Astrocyte (in vitro differentiated cells and primary cell): ENCODE measurements around the gene TMEM14B. TPM values are rescaled to one million over a fixed set of nuclear protein-coding genes. Genes with fewer than 3 reads are reported as not detected.

Source experiments
- DNase-seq: peaks from one replicate; pipeline ENCODE4 v3.0.0-alpha.2; 2010; ENCODE audit warnings: low read depth
- FAIRE-seq: peaks from 2 replicates; lab custom pipeline; 2011; peaks lifted over from hg19 to GRCh38; lab: Jason Lieb, UNC
- H2AFZ ChIP-seq: 2 replicates; pipeline ENCODE4 v1.6.0; 2012; ENCODE audit warnings: low read depth, low read length, inconsistent platforms
- H3K27ac ChIP-seq: 2 replicates; pipeline ENCODE4 v1.5.1; 2011; ENCODE audit warnings: low read depth, low read length, inconsistent platforms
- H3K27me3 ChIP-seq: 2 replicates; pipeline ENCODE4 v1.6.0; 2011; ENCODE audit warnings: low read length, inconsistent platforms; ENCODE audit not compliant: insufficient read depth
- H3K36me3 ChIP-seq: 2 replicates; pipeline ENCODE4 v1.5.1; 2011; ENCODE audit warnings: low read length, inconsistent platforms; ENCODE audit not compliant: insufficient read depth
- H3K4me1 ChIP-seq: 2 replicates; pipeline ENCODE4 v1.5.1; 2011; ENCODE audit warnings: low read length, inconsistent platforms; ENCODE audit not compliant: insufficient read depth
- H3K4me2 ChIP-seq: 2 replicates; pipeline ENCODE4 v1.6.0; 2012; ENCODE audit warnings: low read length, inconsistent platforms
- H3K4me3 ChIP-seq: 2 replicates; pipeline ENCODE4 v1.5.1; 2011; ENCODE audit warnings: low read depth, mild to moderate bottlenecking, low read length, inconsistent platforms; ENCODE audit not compliant: insufficient read depth
- H3K79me2 ChIP-seq: 2 replicates; pipeline ENCODE4 v1.6.0; 2012; ENCODE audit warnings: mild to moderate bottlenecking, low read length, inconsistent platforms; ENCODE audit not compliant: insufficient read depth
- H3K9ac ChIP-seq: 2 replicates; pipeline ENCODE4 v1.6.0; 2012; ENCODE audit warnings: mild to moderate bottlenecking, low read length, inconsistent platforms
- H3K9me3 ChIP-seq: 2 replicates; pipeline ENCODE4 v1.5.1; 2012; ENCODE audit warnings: low read depth, mild to moderate bottlenecking, low read length, inconsistent platforms; ENCODE audit not compliant: insufficient read depth
- H4K20me1 ChIP-seq: 2 replicates; pipeline ENCODE4 v1.6.0; 2012; ENCODE audit warnings: low read length, inconsistent platforms; ENCODE audit not compliant: insufficient read depth
- H3K27ac Mint-ChIP-seq: one replicate; pipeline ENCODE4 v1.8.0; 2021; ENCODE audit warnings: mild to moderate bottlenecking, mixed read lengths; ENCODE audit not compliant: unreplicated experiment
- H3K27me3 Mint-ChIP-seq: one replicate; pipeline ENCODE4 v1.8.0; 2021; ENCODE audit warnings: low read depth, mixed read lengths; ENCODE audit not compliant: unreplicated experiment
- H3K36me3 Mint-ChIP-seq: one replicate; pipeline ENCODE4 v1.8.0; 2021; ENCODE audit warnings: low read depth, mixed read lengths; ENCODE audit not compliant: unreplicated experiment
- H3K4me1 Mint-ChIP-seq: one replicate; pipeline ENCODE4 v1.8.0; 2021; ENCODE audit warnings: low read depth, mixed read lengths; ENCODE audit not compliant: unreplicated experiment
- H3K4me3 Mint-ChIP-seq: one replicate; pipeline ENCODE4 v1.8.0; 2021; ENCODE audit warnings: mild to moderate bottlenecking, moderate library complexity, mixed read lengths; ENCODE audit not compliant: unreplicated experiment
- H3K9me3 Mint-ChIP-seq: one replicate; pipeline ENCODE4 v1.8.0; 2021; ENCODE audit warnings: mild to moderate bottlenecking, mixed read lengths; ENCODE audit not compliant: unreplicated experiment
- EZH2 ChIP-seq: IDR thresholded peaks from 2 replicates; pipeline ENCODE4 v1.6.1; 2012; ENCODE audit warnings: mild to moderate bottlenecking, low read length, inconsistent platforms; ENCODE audit not compliant: insufficient read depth
- total RNA-seq: library from RNA; stranded (reverse); gene quantifications from 2 replicates; pipeline ENCODE4 v1.2.1, GENCODE V29; 2021
- TF ChIP-seq, protein P1 (sequence below): IDR thresholded peaks from 2 replicates; pipeline ENCODE4 v1.5.1; 2011; ENCODE audit warnings: low read depth, mild to moderate bottlenecking, inconsistent platforms, low read length, moderate library complexity; ENCODE audit not compliant: insufficient read depth

Gene TMEM14B
- total RNA-seq, 1 donor from 2014 or later, result 52.8 TPM

DNA sequence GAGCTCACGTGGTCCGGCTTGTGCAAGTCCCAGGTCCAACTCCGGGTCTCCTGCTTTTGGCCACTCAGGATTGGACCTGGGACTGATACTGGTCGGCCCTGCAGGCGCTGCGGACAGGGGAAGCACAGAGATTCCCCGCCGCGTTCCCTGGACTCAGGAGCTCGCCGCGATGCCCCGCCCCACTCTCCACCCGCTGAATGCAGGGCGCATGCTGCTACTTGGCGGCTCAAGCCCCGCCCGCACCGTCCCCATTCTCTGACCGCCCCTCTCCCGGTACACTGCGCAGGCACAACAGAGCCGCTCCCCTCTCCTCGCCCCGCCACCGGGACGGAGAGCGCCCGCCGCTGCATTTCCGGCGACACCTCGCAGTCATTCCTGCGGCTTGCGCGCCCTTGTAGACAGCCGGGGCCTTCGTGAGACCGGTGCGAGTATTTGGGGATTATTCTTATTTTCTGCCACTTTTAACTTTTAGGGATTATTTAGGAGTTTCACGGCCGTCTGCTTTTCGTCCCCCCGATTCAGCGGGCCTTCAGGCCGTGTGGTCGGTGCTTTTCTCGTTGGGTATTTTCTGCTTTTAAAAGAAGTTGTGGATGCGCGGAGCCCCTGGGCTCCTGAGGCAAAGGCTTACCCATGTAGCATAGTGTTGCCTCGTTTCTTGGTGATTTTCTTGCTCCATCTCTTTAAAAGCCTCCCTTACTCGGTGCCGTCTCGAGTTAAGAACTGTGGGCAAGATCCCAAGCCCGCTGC lies 24.6 kb upstream of the TMEM14B start, which contains the start of gene TMEM14C:
Gene TMEM14C (plus strand): TSS at position 251 of the 747 bp plus-strand sequence. CDS start 1,544 bp downstream, outside the sequence.
- FAIRE-seq (no peak), DNase-seq (peak; percentile 96)
- H3K36me3 ChIP-seq, result peaks cover 3% of the 10 kb centered on the region
- peaks cover 12% of the 10 kb centered on the region for H4K20me1 ChIP-seq
- H3K4me2 ChIP-seq, result peak within 1 kb of the TSS; percentile 90
- no peaks in the 10 kb centered on the region for H3K27me3 ChIP-seq
- H3K27me3 Mint-ChIP-seq, result no peaks in the 10 kb centered on the region
- peak within 1 kb of the TSS; percentile 93 for H3K4me3 ChIP-seq
- peaks cover 30% of the 10 kb centered on the region for H3K4me1 Mint-ChIP-seq
- H3K79me2 ChIP-seq, result peaks cover 34% of the 10 kb centered on the region
- H3K27ac ChIP-seq, result peak within 1 kb of the TSS; percentile 87
- no peaks in the 10 kb centered on the region for H3K9me3 ChIP-seq
- peak within 1 kb of the TSS; percentile 92 for H3K27ac Mint-ChIP-seq
- H3K4me3 Mint-ChIP-seq, result peak within 1 kb of the TSS; percentile 97
- H3K36me3 Mint-ChIP-seq, result peaks cover 18% of the 10 kb centered on the region
- peak within 1 kb of the TSS; percentile 87 for H2AFZ ChIP-seq
- peak within 1 kb of the TSS; percentile 98 for H3K9ac ChIP-seq
- H3K9me3 Mint-ChIP-seq, result peaks cover 8% of the 10 kb centered on the region
- H3K4me1 ChIP-seq, result peaks cover 15% of the 10 kb centered on the region
- TF ChIP-seq EZH2, result no peak
- TF ChIP-seq, protein P1, sequence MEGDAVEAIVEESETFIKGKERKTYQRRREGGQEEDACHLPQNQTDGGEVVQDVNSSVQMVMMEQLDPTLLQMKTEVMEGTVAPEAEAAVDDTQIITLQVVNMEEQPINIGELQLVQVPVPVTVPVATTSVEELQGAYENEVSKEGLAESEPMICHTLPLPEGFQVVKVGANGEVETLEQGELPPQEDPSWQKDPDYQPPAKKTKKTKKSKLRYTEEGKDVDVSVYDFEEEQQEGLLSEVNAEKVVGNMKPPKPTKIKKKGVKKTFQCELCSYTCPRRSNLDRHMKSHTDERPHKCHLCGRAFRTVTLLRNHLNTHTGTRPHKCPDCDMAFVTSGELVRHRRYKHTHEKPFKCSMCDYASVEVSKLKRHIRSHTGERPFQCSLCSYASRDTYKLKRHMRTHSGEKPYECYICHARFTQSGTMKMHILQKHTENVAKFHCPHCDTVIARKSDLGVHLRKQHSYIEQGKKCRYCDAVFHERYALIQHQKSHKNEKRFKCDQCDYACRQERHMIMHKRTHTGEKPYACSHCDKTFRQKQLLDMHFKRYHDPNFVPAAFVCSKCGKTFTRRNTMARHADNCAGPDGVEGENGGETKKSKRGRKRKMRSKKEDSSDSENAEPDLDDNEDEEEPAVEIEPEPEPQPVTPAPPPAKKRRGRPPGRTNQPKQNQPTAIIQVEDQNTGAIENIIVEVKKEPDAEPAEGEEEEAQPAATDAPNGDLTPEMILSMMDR, result no peak

DNA sequence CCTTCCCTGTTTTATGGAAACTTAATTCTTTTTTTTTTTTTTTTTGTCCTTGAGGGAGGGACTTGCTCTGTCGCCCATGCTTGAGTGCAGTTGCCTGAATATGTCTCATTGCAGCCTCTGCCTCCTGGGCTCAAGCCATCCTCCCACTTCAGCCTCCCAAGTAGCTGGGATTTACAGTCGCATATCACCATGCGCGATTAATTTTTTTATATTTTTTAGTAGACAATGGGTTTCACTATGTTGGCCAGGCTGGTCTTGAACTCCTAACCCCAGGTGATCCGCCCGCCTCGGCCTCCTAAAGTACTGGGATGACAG lies 24.1 kb upstream of the TMEM14B start:
- Histone ChIP-seq H3K36me3 (peaks cover 6% of the 10 kb centered on the region), H3K4me2 (peak overlapping the region; percentile 90), H2AFZ (peak overlapping the region; percentile 87), H3K9me3 (no peaks in the 10 kb centered on the region), H4K20me1 (peaks cover 13% of the 10 kb centered on the region), H3K79me2 (peaks cover 37% of the 10 kb centered on the region), H3K4me3 (peak overlapping the region; percentile 93), H3K9ac (peak overlapping the region; percentile 98), H3K4me1 (peaks cover 15% of the 10 kb centered on the region), H3K27me3 (no peaks in the 10 kb centered on the region), H3K27ac (peak overlapping the region; percentile 87)
- FAIRE-seq (no peak), DNase-seq (peak; percentile 11)
- Mint-ChIP-seq H3K9me3 (peaks cover 6% of the 10 kb centered on the region), H3K36me3 (peaks cover 20% of the 10 kb centered on the region), H3K4me3 (peak overlapping the region; percentile 97), H3K27me3 (no peaks in the 10 kb centered on the region), H3K27ac (peak overlapping the region; percentile 92), H3K4me1 (peaks cover 30% of the 10 kb centered on the region)
- no peak for TF ChIP-seq EZH2
- TF ChIP-seq, protein P1, result no peak

DNA sequence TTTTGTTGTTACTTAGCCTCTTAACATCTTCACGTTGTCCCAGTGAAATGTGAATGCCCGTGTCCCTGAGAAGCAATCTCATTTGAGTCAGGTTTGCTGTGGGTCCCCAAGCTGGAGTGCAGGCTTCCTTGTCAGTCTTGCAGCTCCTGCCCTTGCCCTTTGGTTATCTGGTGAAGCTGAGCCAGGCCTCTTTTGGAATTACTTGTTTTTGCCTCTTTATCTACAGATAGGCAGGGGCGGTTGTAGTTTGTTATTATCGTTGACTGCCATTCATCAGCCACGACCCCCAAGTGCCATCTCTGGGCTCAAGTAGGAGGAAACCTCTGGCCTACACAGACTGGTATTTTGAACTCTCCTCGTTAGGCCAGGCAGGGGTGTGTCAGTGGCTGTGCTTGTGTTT lies 22.6 kb upstream of the TMEM14B start:
- Mint-ChIP-seq H3K4me1 (peaks cover 31% of the 10 kb centered on the region), H3K27me3 (no peaks in the 10 kb centered on the region), H3K4me3 (peak overlapping the region; percentile 20), H3K36me3 (peaks cover 13% of the 10 kb centered on the region), H3K9me3 (no peaks in the 10 kb centered on the region), H3K27ac (no peak overlapping the region)
- no peak for DNase-seq
- Histone ChIP-seq H3K27ac (no peak overlapping the region), H3K9me3 (no peaks in the 10 kb centered on the region), H3K36me3 (peaks cover 7% of the 10 kb centered on the region), H3K9ac (no peak overlapping the region), H3K4me3 (no peak overlapping the region), H4K20me1 (peaks cover 13% of the 10 kb centered on the region), H3K4me1 (peaks cover 15% of the 10 kb centered on the region), H3K27me3 (no peaks in the 10 kb centered on the region), H3K79me2 (peaks cover 37% of the 10 kb centered on the region), H3K4me2 (no peak overlapping the region), H2AFZ (no peak overlapping the region)
- TF ChIP-seq EZH2, result no peak
- TF ChIP-seq, protein P1, result no peak
- no peak for FAIRE-seq
